ENCODE measurements around the gene PRICKLE4. TPM values are rescaled to one million over a fixed set of nuclear protein-coding genes. Genes with fewer than 3 reads are reported as not detected.

The PRICKLE4 gene
- total RNA-seq, 1 donor from 2014 or later = 2.3 TPM

DNA sequence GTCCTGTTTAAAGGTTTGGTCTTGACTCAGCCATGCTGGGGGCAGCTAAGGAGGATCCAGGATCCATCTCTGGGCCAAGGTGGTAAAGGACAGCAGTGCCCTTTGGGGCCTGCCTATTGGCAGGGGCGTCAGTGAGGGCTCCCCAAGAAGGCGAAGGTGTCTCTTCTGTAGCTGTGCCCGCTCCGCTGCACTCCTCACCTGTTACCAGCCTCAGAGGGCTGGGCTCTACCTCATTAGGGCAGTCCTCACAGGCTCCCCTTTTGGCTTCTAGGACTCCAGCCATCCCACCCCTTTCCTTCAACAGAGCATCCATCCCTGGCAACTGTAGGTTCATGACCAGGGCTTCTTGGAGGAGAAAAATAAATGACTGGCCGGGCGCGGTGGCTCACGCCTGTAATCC, 11.2 kb upstream of the PRICKLE4 start:
- H3K27me3 Mint-ChIP-seq (ENCODE audit: unreplicated experiment) = no peaks in the 10 kb centered on the region
- no peak overlapping the region for H3K4me3 Mint-ChIP-seq (ENCODE audit: unreplicated experiment)
- H3K9me3 Mint-ChIP-seq (ENCODE audit: unreplicated experiment) = no peaks in the 10 kb centered on the region
- TF ChIP-seq, protein P1, sequence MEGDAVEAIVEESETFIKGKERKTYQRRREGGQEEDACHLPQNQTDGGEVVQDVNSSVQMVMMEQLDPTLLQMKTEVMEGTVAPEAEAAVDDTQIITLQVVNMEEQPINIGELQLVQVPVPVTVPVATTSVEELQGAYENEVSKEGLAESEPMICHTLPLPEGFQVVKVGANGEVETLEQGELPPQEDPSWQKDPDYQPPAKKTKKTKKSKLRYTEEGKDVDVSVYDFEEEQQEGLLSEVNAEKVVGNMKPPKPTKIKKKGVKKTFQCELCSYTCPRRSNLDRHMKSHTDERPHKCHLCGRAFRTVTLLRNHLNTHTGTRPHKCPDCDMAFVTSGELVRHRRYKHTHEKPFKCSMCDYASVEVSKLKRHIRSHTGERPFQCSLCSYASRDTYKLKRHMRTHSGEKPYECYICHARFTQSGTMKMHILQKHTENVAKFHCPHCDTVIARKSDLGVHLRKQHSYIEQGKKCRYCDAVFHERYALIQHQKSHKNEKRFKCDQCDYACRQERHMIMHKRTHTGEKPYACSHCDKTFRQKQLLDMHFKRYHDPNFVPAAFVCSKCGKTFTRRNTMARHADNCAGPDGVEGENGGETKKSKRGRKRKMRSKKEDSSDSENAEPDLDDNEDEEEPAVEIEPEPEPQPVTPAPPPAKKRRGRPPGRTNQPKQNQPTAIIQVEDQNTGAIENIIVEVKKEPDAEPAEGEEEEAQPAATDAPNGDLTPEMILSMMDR (IDR thresholded peaks at IDR 0.05) = no peak
- H3K36me3 Mint-ChIP-seq (ENCODE audit: unreplicated experiment) = peaks cover 9% of the 10 kb centered on the region
- no peak for DNase-seq (ENCODE audit: extremely low spot score, unreplicated experiment)
- H3K4me1 Mint-ChIP-seq (ENCODE audit: unreplicated experiment) = peaks cover 10% of the 10 kb centered on the region
- no peak overlapping the region for H3K27ac Mint-ChIP-seq (ENCODE audit: unreplicated experiment)

GRCh38 chr6:41770381-41771057, 10.1 kb upstream of the PRICKLE4 start:
- H3K27ac Mint-ChIP-seq (ENCODE audit: unreplicated experiment) = no peak overlapping the region
- H3K9me3 Mint-ChIP-seq (ENCODE audit: unreplicated experiment) = no peaks in the 10 kb centered on the region
- H3K4me1 Mint-ChIP-seq (ENCODE audit: unreplicated experiment) = peaks cover 10% of the 10 kb centered on the region
- no peak overlapping the region for H3K4me3 Mint-ChIP-seq (ENCODE audit: unreplicated experiment)
- TF ChIP-seq, protein P1 (IDR thresholded peaks at IDR 0.05) = no peak
- no peaks in the 10 kb centered on the region for H3K27me3 Mint-ChIP-seq (ENCODE audit: unreplicated experiment)
- DNase-seq (ENCODE audit: extremely low spot score, unreplicated experiment) = no peak
- peaks cover 9% of the 10 kb centered on the region for H3K36me3 Mint-ChIP-seq (ENCODE audit: unreplicated experiment)

- TF ChIP-seq, protein P1 (IDR thresholded peaks at IDR 0.05) = no peak
- DNase-seq (ENCODE audit: extremely low spot score, unreplicated experiment) = no peak
- Mint-ChIP-seq H3K9me3 (ENCODE audit: unreplicated experiment) (no peaks in the 10 kb centered on the region), H3K4me1 (ENCODE audit: unreplicated experiment) (peaks cover 10% of the 10 kb centered on the region), H3K27me3 (ENCODE audit: unreplicated experiment) (no peaks in the 10 kb centered on the region), H3K4me3 (ENCODE audit: unreplicated experiment) (no peak overlapping the region), H3K27ac (ENCODE audit: unreplicated experiment) (no peak overlapping the region), H3K36me3 (ENCODE audit: unreplicated experiment) (peaks cover 9% of the 10 kb centered on the region)
These were observed 9.3 kb upstream of the PRICKLE4 start for GRCh38 chr6:41771058-41771983.

GRCh38 chr6:41774841-41775240, 5.7 kb upstream of the PRICKLE4 start:
- Mint-ChIP-seq H3K27me3 (ENCODE audit: unreplicated experiment) (no peaks in the 10 kb centered on the region), H3K36me3 (ENCODE audit: unreplicated experiment) (peaks cover 11% of the 10 kb centered on the region), H3K4me1 (ENCODE audit: unreplicated experiment) (peaks cover 11% of the 10 kb centered on the region), H3K27ac (ENCODE audit: unreplicated experiment) (no peak overlapping the region), H3K4me3 (ENCODE audit: unreplicated experiment) (no peak overlapping the region), H3K9me3 (ENCODE audit: unreplicated experiment) (no peaks in the 10 kb centered on the region)
- TF ChIP-seq, protein P1 (IDR thresholded peaks at IDR 0.05) = no peak
- no peak for DNase-seq (ENCODE audit: extremely low spot score, unreplicated experiment)

DNA sequence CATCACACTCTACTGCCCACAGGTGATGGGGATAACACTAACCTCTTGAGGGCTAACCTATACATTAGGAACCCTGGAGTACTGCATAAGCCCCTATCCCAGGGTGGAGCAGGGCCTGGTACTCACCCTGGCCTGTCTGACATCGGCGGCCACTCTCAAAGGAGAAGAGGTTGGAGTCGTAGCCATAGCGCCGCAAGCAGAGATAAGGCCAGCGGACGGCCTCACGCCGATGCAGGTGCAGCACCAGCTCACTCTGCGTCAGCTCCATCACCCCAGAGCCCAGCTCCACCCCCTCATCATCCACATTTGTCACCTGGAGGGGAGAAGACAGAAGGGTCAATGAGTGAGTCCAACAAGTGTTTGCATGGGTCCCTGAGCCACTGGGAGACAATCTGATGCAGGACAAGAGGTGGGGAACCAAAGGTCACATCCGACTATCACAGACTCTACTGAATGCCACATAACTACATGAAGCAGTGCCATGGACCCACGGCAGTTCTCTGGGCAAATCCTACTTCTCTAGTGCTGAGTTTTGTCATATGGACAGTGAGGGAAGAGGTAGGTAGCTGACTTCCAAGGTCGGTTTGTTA, 5.2 kb upstream of the PRICKLE4 start:
- H3K4me1 Mint-ChIP-seq (ENCODE audit: unreplicated experiment) = peaks cover 12% of the 10 kb centered on the region
- DNase-seq (ENCODE audit: extremely low spot score, unreplicated experiment) = no peak
- no peak overlapping the region for H3K27ac Mint-ChIP-seq (ENCODE audit: unreplicated experiment)
- H3K9me3 Mint-ChIP-seq (ENCODE audit: unreplicated experiment) = no peaks in the 10 kb centered on the region
- TF ChIP-seq, protein P1 (IDR thresholded peaks at IDR 0.05) = no peak
- peaks cover 9% of the 10 kb centered on the region for H3K36me3 Mint-ChIP-seq (ENCODE audit: unreplicated experiment)
- no peaks in the 10 kb centered on the region for H3K27me3 Mint-ChIP-seq (ENCODE audit: unreplicated experiment)
- H3K4me3 Mint-ChIP-seq (ENCODE audit: unreplicated experiment) = no peak overlapping the region

Measured in osteocyte (in vitro differentiated cells).